BLaER1 treated with 17β-estradiol and CSF1 and Interleukin-3, amounts not matched to agents 10 nM and 100 nM (cell line): ENCODE results near the gene DMD.
"Not testable (repeated sequence)": the region's sequence is repeated elsewhere in the genome, so short reads cannot be mapped to it uniquely, and the experiment has no call there.

Experiments
- H3K27ac ChIP-seq, 11 experiments: shearing (Covaris generic); formaldehyde crosslinking; 2 replicates each; pipeline ENCODE4 v1.8.1; 2022
- H3K27me3 ChIP-seq, 11 experiments: shearing (Covaris generic); formaldehyde crosslinking; 2 replicates each; pipeline ENCODE4 v1.8.1; 2022
- H3K36me3 ChIP-seq, 11 experiments: shearing (Covaris generic); formaldehyde crosslinking; 2 replicates each; pipeline ENCODE4 v1.8.1; 2022
- H3K4me1 ChIP-seq, 10 experiments: shearing (Covaris generic); formaldehyde crosslinking; 2 replicates each; pipeline ENCODE4 v1.8.1; 2022
- H3K4me2 ChIP-seq, 11 experiments: shearing (Covaris generic); formaldehyde crosslinking; 2 replicates each; pipeline ENCODE4 v1.8.1; 2022
- H3K4me3 ChIP-seq, 10 experiments: shearing (Covaris generic); formaldehyde crosslinking; 2 replicates each; pipeline ENCODE4 v1.8.1; 2022
- H3K9ac ChIP-seq, 11 experiments: shearing (Covaris generic); formaldehyde crosslinking; 2 replicates each; pipeline ENCODE4 v1.8.1; 2022
- H3K9me3 ChIP-seq, 11 experiments: shearing (Covaris generic); formaldehyde crosslinking; replicated peaks in 1 of 11; 2 replicates each; pipeline ENCODE4 v1.8.1; 2022
- H4K20me1 ChIP-seq, 11 experiments: shearing (Covaris generic); formaldehyde crosslinking; 2 replicates each; pipeline ENCODE4 v1.8.1; 2022
- Cebpa-rat ChIP-seq, 11 experiments: shearing (Covaris generic); IDR thresholded peaks; 2 replicates each; pipeline ENCODE4 v1.8.1; 2022

DMD gene

DNA sequence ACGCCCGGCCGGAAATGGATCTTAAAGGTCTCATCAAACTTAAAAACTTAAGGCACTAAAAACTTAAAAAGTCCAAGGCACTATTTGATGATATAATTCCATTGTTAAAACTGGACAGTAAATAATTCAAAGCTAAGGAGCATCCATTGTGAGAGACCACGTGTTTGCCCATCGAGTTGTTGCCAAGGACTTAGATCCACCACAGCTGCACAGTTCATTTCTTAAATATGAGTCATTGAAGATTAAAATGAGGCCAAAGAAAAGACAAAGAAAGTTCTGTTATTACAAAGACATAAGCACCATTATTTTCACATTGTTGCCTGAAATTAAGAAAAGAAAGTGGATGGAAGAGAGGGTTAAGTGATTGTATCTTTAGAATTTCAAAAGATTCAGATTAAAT lies 1728.0 kb downstream of the DMD start:
- H3K4me1 ChIP-seq: no peaks in the 10 kb centered on the region
- no peak overlapping the region for H3K4me2 ChIP-seq
- H3K9me3 ChIP-seq: 0 out of 22 replicates have a peak, but pooled peaks cover 0 to 3% (median 0%) of the 10 kb centered on the region in 11 experiments
- H3K36me3 ChIP-seq: no peaks in the 10 kb centered on the region
- no peak overlapping the region for H3K27ac ChIP-seq
- H3K4me3 ChIP-seq: no peak overlapping the region
- no peak for TF ChIP-seq Cebpa-rat (IDR thresholded peaks at IDR 0.05)
- no peaks in the 10 kb centered on the region; a peak in 1 of 22 replicates for H4K20me1 ChIP-seq
- H3K27me3 ChIP-seq: peaks cover 90 to 100% (median 99%) of the 10 kb centered on the region in 11 experiments
- H3K9ac ChIP-seq: no peak overlapping the region

DNA sequence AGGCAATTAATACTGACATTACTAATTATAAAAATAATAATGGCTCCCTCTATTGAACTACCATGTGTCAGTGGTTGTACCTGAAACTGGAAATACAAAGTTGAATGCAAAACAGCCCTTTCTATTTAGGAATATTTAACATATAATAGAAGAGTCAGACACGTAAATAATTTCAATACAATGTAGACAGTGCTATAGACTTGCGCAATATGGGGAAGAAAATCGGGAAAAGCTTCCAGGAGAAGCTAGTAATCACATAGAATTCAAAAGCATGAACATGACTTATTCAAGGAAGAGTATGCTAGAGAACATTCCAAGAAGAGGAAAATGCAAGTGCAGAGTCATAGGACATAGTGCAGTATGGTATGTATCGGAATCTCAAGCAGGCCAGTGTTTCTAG lies 1730.7 kb downstream of the DMD start:
- Histone ChIP-seq H3K4me1 (no peaks in the 10 kb centered on the region), H3K27me3 (peaks cover 92 to 100% (median 99%) of the 10 kb centered on the region in 11 experiments), H3K9me3 (0 out of 22 replicates have a peak, but pooled peaks cover 0 to 3% (median 0%) of the 10 kb centered on the region in 11 experiments), H4K20me1 (peaks cover 0 to 8% (median 0%) of the 10 kb centered on the region in 11 experiments; a peak in 1 of 22 replicates), H3K9ac (no peak overlapping the region), H3K4me3 (no peak overlapping the region), H3K27ac (no peak overlapping the region), H3K36me3 (no peaks in the 10 kb centered on the region), H3K4me2 (no peak overlapping the region)
- TF ChIP-seq Cebpa-rat (IDR thresholded peaks at IDR 0.05): peak in 3 of 11 experiments; percentile 22 to 60 (median 39); a peak in 2 of 22 replicates

DNA sequence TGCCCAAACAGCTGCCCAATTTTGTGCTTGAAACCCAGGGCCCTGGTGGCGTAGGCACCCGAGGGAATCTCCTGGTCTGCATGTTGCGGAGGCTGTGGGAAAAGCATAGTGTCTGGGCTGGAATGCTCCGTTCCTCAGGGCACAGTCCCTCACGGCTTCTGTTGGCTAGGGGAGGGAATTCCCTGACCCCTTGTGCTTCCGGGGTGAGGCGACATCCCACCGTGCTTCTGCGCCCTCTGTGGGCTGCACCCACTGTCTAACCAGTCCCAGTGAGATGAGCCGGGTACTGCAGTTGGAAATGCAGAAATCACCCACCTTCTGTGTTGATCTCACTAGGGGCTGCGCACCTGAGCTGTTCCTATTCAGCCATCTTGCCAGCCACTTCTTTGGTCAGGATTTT lies 1740.1 kb downstream of the DMD start:
- peaks cover 80 to 100% (median 99%) of the 10 kb centered on the region in 11 experiments for H3K27me3 ChIP-seq
- H4K20me1 ChIP-seq: peaks cover 0 to 6% (median 0%) of the 10 kb centered on the region in 11 experiments; a peak in 1 of 22 replicates
- no peak overlapping the region for H3K9ac ChIP-seq
- peaks cover 0 to 26% (median 8%) of the 10 kb centered on the region in 11 experiments; a peak in 10 of 22 replicates for H3K9me3 ChIP-seq
- no peaks in the 10 kb centered on the region for H3K36me3 ChIP-seq
- H3K4me2 ChIP-seq: no peak overlapping the region
- H3K4me3 ChIP-seq: no peak overlapping the region
- H3K4me1 ChIP-seq: no peaks in the 10 kb centered on the region
- no peak for TF ChIP-seq Cebpa-rat (IDR thresholded peaks at IDR 0.05)
- no peak overlapping the region for H3K27ac ChIP-seq

DNA sequence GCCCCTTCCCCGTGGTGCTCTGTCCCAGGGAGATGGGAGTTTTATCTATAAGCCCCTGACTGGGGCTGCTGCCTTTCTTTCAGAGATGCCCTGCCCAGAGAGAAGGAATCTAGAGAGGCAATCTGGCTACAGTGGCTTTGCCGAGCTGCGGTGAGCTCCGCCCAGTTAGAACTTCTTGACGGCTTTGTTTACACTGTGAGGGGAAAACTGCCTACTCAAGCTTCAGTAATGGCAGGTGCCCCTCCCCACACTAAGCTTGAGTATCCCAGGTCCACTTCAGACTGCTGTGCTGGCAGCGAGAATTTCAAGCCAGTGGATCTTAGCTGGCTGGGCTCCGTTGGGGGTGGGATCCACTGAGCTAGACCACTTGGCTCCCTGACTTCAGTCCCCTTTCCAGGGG lies 1740.6 kb downstream of the DMD start:
- peaks cover 0 to 27% (median 8%) of the 10 kb centered on the region in 11 experiments; a peak in 11 of 22 replicates for H3K9me3 ChIP-seq
- H4K20me1 ChIP-seq, H3K4me1 ChIP-seq, H3K36me3 ChIP-seq, H3K27ac ChIP-seq, H3K9ac ChIP-seq, H3K4me2 ChIP-seq, H3K4me3 ChIP-seq: not testable (repeated sequence)
- peaks cover 81 to 100% (median 99%) of the 10 kb centered on the region in 11 experiments for H3K27me3 ChIP-seq

GRCh38 chrX:31464306-31464915 lies 1746.9 kb downstream of the DMD start:
- Histone ChIP-seq H3K9me3 (peaks cover 0 to 16% (median 0%) of the 10 kb centered on the region in 11 experiments; a peak in 8 of 22 replicates), H3K36me3 (no peaks in the 10 kb centered on the region), H3K4me1 (peaks cover 0 to 13% (median 0%) of the 10 kb centered on the region in 10 experiments; a peak in 5 of 20 replicates), H3K27ac (no peak overlapping the region), H4K20me1 (no peaks in the 10 kb centered on the region), H3K4me3 (no peak overlapping the region), H3K4me2 (peak overlapping the region in 4 of 11 experiments; percentile 10 to 48 (median 24); a peak in 6 of 22 replicates), H3K9ac (no peak overlapping the region), H3K27me3 (peaks cover 94 to 100% (median 100%) of the 10 kb centered on the region in 11 experiments)
- no peak for TF ChIP-seq Cebpa-rat (IDR thresholded peaks at IDR 0.05)

- Histone ChIP-seq H3K4me2 (no peak overlapping the region), H3K27ac (no peak overlapping the region), H3K27me3 (peaks cover 94 to 100% (median 100%) of the 10 kb centered on the region in 11 experiments), H3K9me3 (peaks cover 0 to 6% (median 0%) of the 10 kb centered on the region in 11 experiments; a peak in 6 of 22 replicates), H3K4me1 (peaks cover 0 to 13% (median 0%) of the 10 kb centered on the region in 10 experiments; a peak in 5 of 20 replicates), H4K20me1 (no peaks in the 10 kb centered on the region), H3K9ac (no peak overlapping the region), H3K36me3 (no peaks in the 10 kb centered on the region), H3K4me3 (no peak overlapping the region)
- no peak for TF ChIP-seq Cebpa-rat (IDR thresholded peaks at IDR 0.05)
These were observed 1750.1 kb downstream of the DMD start for GRCh38 chrX:31461266-31461665.

DNA sequence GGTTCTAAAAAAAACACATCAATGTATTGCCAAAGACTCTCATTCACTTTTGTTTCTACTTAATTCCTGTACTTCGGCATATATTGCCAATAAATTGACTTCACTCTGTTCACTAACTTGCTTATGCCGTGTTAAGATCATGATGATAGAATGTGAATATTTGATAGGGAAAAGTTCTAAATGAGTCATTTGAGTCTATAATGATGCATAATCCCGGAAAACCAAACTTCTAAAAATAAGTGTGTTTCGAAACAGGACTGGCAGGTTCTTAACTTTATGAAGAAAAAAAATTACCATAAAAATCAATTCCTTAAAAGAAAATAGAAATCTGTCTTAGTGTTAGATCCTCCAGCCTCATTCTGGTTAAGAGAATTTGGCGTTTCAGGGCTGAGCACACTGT lies 1752.0 kb downstream of the DMD start:
- no peaks in the 10 kb centered on the region for H4K20me1 ChIP-seq
- H3K9me3 ChIP-seq: peaks cover 0 to 7% (median 2%) of the 10 kb centered on the region in 11 experiments; a peak in 7 of 22 replicates
- H3K4me3 ChIP-seq: no peak overlapping the region
- H3K36me3 ChIP-seq: no peaks in the 10 kb centered on the region
- H3K9ac ChIP-seq: no peak overlapping the region
- H3K27ac ChIP-seq: no peak overlapping the region
- H3K4me1 ChIP-seq: peaks cover 0 to 7% (median 0%) of the 10 kb centered on the region in 10 experiments; a peak in 4 of 20 replicates
- no peak overlapping the region for H3K4me2 ChIP-seq
- no peak for TF ChIP-seq Cebpa-rat (IDR thresholded peaks at IDR 0.05)
- H3K27me3 ChIP-seq: peaks cover 97 to 100% (median 100%) of the 10 kb centered on the region in 11 experiments

- Histone ChIP-seq H4K20me1 (no peaks in the 10 kb centered on the region), H3K4me2 (no peak overlapping the region), H3K27me3 (peaks cover 91 to 99% (median 98%) of the 10 kb centered on the region in 11 experiments), H3K27ac (no peak overlapping the region), H3K9me3 (peaks cover 0 to 30% (median 19%) of the 10 kb centered on the region in 11 experiments; a peak in 15 of 22 replicates), H3K4me1 (peaks cover 0 to 9% (median 6%) of the 10 kb centered on the region in 10 experiments; a peak in 7 of 20 replicates), H3K36me3 (no peaks in the 10 kb centered on the region), H3K4me3 (no peak overlapping the region), H3K9ac (no peak overlapping the region)
- TF ChIP-seq Cebpa-rat (IDR thresholded peaks at IDR 0.05): no peak
These were observed 1761.4 kb downstream of the DMD start for GRCh38 chrX:31449965-31450364.

DNA sequence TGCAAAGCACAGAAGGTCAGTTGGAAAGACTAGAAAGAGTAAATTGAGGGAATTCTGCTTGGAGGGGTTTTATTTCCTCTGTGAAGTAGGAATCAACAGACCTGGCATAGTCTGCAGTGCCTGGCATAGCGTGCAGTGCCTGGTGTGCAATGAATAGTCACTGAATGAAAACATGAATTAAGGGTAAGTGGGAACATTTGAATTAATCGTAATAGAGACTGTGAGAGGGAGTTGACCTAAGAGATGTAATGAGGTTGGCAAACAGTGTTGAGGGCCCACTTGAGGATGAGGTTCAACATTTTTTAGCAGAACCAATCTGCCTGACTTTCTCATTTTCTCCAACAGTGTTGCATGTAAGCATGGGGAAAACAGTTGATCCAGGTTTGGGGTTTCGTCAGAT lies 1762.3 kb downstream of the DMD start:
- no peak for TF ChIP-seq Cebpa-rat (IDR thresholded peaks at IDR 0.05)

More for the DNA sequence above, 1762.3 kb downstream of the DMD start:
- H3K27ac ChIP-seq: no peak overlapping the region
- H3K36me3 ChIP-seq: no peaks in the 10 kb centered on the region
- no peak overlapping the region for H3K4me2 ChIP-seq
- H3K4me1 ChIP-seq: peaks cover 0 to 9% (median 6%) of the 10 kb centered on the region in 10 experiments; a peak in 7 of 20 replicates
- H3K9ac ChIP-seq: no peak overlapping the region
- peaks cover 0 to 27% (median 14%) of the 10 kb centered on the region in 11 experiments; a peak in 15 of 22 replicates for H3K9me3 ChIP-seq
- no peak overlapping the region for H3K4me3 ChIP-seq
- no peaks in the 10 kb centered on the region for H4K20me1 ChIP-seq
- peaks cover 82 to 99% (median 98%) of the 10 kb centered on the region in 11 experiments for H3K27me3 ChIP-seq
